BLaER1 treated with 17β-estradiol and CSF1 and Interleukin-3, amounts not matched to agents 10 nM and 100 nM (cell line): ENCODE measurements around the gene NCSTN.

Source experiments
- H3K27ac ChIP-seq, 11 experiments: shearing (Covaris generic); formaldehyde crosslinking; 2 replicates each; pipeline ENCODE4 v1.8.1; 2022
- H3K27me3 ChIP-seq, 11 experiments: shearing (Covaris generic); formaldehyde crosslinking; 2 replicates each; pipeline ENCODE4 v1.8.1; 2022
- H3K36me3 ChIP-seq, 11 experiments: shearing (Covaris generic); formaldehyde crosslinking; 2 replicates each; pipeline ENCODE4 v1.8.1; 2022
- H3K4me1 ChIP-seq, 10 experiments: shearing (Covaris generic); formaldehyde crosslinking; 2 replicates each; pipeline ENCODE4 v1.8.1; 2022
- H3K4me2 ChIP-seq, 11 experiments: shearing (Covaris generic); formaldehyde crosslinking; 2 replicates each; pipeline ENCODE4 v1.8.1; 2022
- H3K4me3 ChIP-seq, 10 experiments: shearing (Covaris generic); formaldehyde crosslinking; 2 replicates each; pipeline ENCODE4 v1.8.1; 2022
- H3K9ac ChIP-seq, 11 experiments: shearing (Covaris generic); formaldehyde crosslinking; 2 replicates each; pipeline ENCODE4 v1.8.1; 2022
- H3K9me3 ChIP-seq, 11 experiments: shearing (Covaris generic); formaldehyde crosslinking; replicated peaks in 1 of 11; 2 replicates each; pipeline ENCODE4 v1.8.1; 2022
- H4K20me1 ChIP-seq, 11 experiments: shearing (Covaris generic); formaldehyde crosslinking; 2 replicates each; pipeline ENCODE4 v1.8.1; 2022
- Cebpa-rat ChIP-seq, 11 experiments: shearing (Covaris generic); IDR thresholded peaks; 2 replicates each; pipeline ENCODE4 v1.8.1; 2022

NCSTN gene

DNA sequence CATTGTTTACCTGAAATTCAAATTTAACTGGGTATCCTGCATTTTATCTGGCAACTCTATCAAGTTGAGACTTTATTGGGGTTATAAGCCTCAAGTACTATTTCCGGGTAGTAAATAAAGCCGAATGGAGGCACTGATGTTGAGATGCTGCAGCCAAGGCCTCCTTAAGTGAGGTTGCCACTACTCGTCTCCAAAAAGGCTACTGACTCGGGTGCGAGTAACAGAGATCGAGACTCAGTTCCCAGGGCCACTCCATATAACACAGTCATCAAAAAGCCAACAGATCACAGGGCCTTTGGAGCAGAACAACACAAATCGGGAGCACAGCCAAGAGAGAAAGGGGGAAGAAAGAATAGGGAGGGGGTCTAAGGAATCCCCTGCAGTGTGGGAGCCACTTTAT lies 657 bp upstream of the NCSTN start:
- Histone ChIP-seq H3K9ac (peak overlapping the region; percentile 89 to 99 (median 97)), H3K36me3 (peaks cover 40 to 57% (median 50%) of the 10 kb centered on the region in 11 experiments), H3K4me3 (peak overlapping the region; percentile 82 to 99 (median 88)), H3K27ac (peak overlapping the region; percentile 89 to 99 (median 97)), H3K9me3 (no peaks in the 10 kb centered on the region), H3K27me3 (no peaks in the 10 kb centered on the region), H3K4me1 (peaks cover 52 to 80% (median 63%) of the 10 kb centered on the region in 10 experiments), H3K4me2 (peak overlapping the region; percentile 78 to 96 (median 91)), H4K20me1 (peaks cover 8 to 47% (median 36%) of the 10 kb centered on the region in 11 experiments; a peak in 17 of 22 replicates)
- no peak for TF ChIP-seq Cebpa-rat (IDR thresholded peaks at IDR 0.05)

DNA sequence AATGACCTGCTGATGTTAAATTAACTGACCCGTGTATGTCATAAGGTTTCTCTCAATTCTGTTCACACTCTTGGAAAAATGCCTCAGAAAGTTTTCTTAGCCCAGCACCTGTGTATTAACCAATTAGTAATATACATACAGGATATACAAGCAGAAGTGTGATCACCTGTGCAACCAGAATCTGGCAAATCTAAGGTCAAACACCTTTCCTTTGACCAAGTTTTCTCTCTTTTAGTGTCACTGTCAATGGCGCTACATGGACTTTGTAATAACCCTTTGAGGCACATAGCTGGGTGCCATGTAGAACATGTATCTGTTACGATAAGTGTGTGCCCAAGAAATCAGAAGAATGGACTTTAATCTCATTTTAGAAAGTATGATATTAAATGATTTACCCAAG lies 1.1 kb downstream of the NCSTN start:
- H3K27me3 ChIP-seq = no peaks in the 10 kb centered on the region
- H3K4me1 ChIP-seq = peaks cover 54 to 75% (median 65%) of the 10 kb centered on the region in 10 experiments
- H4K20me1 ChIP-seq = peaks cover 8 to 33% (median 26%) of the 10 kb centered on the region in 11 experiments; a peak in 16 of 22 replicates
- peaks cover 38 to 57% (median 50%) of the 10 kb centered on the region in 11 experiments for H3K36me3 ChIP-seq
- H3K4me3 ChIP-seq = peak overlapping the region; percentile 82 to 99 (median 88)
- peak overlapping the region; percentile 82 to 94 (median 91) for H3K4me2 ChIP-seq
- peak overlapping the region; percentile 89 to 99 (median 97) for H3K9ac ChIP-seq
- TF ChIP-seq Cebpa-rat (IDR thresholded peaks at IDR 0.05) = no peak
- H3K9me3 ChIP-seq = no peaks in the 10 kb centered on the region
- H3K27ac ChIP-seq = peak overlapping the region; percentile 89 to 99 (median 97); a peak in 21 of 22 replicates

GRCh38 chr1:160344936-160345335 lies 1.8 kb downstream of the NCSTN start:
- peaks cover 8 to 26% (median 21%) of the 10 kb centered on the region in 11 experiments; a peak in 16 of 22 replicates for H4K20me1 ChIP-seq
- TF ChIP-seq Cebpa-rat (IDR thresholded peaks at IDR 0.05) = no peak
- H3K9ac ChIP-seq = 0 out of 22 replicates have a peak overlapping the region, but pooled peaks of 1 of the 11 experiments have one; percentile 93
- no peak overlapping the region for H3K4me3 ChIP-seq
- H3K27me3 ChIP-seq = no peaks in the 10 kb centered on the region
- peak overlapping the region; percentile 82 to 94 (median 91); a peak in 20 of 22 replicates for H3K4me2 ChIP-seq
- peaks cover 38 to 57% (median 50%) of the 10 kb centered on the region in 11 experiments for H3K36me3 ChIP-seq
- no peak overlapping the region for H3K27ac ChIP-seq
- no peaks in the 10 kb centered on the region for H3K9me3 ChIP-seq
- H3K4me1 ChIP-seq = peaks cover 54 to 68% (median 62%) of the 10 kb centered on the region in 10 experiments

DNA sequence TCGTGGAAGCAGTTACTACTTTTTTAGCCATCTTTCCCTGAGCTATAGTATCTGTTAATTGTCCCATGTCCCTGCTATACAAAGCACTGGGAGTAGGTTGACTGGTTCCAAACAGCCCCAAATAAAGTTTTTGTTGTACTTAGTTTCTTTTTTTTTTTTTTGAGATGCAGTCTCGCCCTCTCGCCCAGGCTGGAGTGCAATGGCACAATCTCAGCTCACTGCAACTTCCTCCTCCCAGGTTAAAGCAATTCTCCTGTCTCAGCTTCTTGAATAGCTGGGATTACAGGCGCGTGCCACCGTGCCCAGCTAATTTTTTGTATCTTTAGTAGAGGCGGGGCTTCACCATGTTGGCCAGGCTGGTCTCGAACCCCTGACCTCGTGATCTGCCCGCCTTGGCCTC lies 3.3 kb downstream of the NCSTN start:
- Histone ChIP-seq H4K20me1 (peaks cover 0 to 11% (median 7%) of the 10 kb centered on the region in 11 experiments; a peak in 11 of 22 replicates), H3K27me3 (no peaks in the 10 kb centered on the region), H3K4me1 (peaks cover 44 to 57% (median 50%) of the 10 kb centered on the region in 10 experiments), H3K9ac (peak overlapping the region; percentile 59 to 78 (median 70)), H3K27ac (peak overlapping the region; percentile 71 to 94 (median 84)), H3K9me3 (no peaks in the 10 kb centered on the region), H3K36me3 (peaks cover 48 to 62% (median 58%) of the 10 kb centered on the region in 11 experiments), H3K4me2 (peak overlapping the region; percentile 70 to 93 (median 84)), H3K4me3 (peak overlapping the region in 6 of 10 experiments; percentile 13 to 35 (median 24); a peak in 5 of 20 replicates)
- no peak; a peak in 1 of 22 replicates for TF ChIP-seq Cebpa-rat (IDR thresholded peaks at IDR 0.05)

DNA sequence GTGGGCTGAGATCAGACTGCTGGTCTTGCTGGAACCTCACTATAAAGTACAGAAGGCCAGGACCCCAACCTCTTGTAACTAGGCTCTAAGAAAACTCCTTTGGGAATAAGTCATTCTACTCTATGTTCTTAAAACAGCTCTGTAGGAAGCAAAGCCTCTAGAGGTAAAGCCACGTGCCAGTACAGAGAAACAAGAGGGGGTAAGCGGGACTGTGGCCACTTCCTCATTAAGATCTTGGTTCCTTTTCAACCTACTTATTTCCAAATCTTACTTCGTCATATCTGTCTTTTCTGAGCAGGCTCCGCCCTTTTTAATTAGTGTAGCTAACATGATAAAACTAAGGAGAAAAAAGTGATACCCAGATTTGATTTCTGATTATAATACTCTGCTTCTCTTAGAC lies 3.8 kb downstream of the NCSTN start:
- H3K36me3 ChIP-seq = peaks cover 53 to 67% (median 63%) of the 10 kb centered on the region in 11 experiments
- peak overlapping the region in 6 of 10 experiments; percentile 13 to 35 (median 24); a peak in 6 of 20 replicates for H3K4me3 ChIP-seq
- no peaks in the 10 kb centered on the region for H3K27me3 ChIP-seq
- H3K4me2 ChIP-seq = peak overlapping the region; percentile 70 to 93 (median 84)
- H3K9me3 ChIP-seq = no peaks in the 10 kb centered on the region
- peak overlapping the region; percentile 59 to 78 (median 70) for H3K9ac ChIP-seq
- no peak for TF ChIP-seq Cebpa-rat (IDR thresholded peaks at IDR 0.05)
- H3K4me1 ChIP-seq = peaks cover 39 to 52% (median 45%) of the 10 kb centered on the region in 10 experiments
- H3K27ac ChIP-seq = peak overlapping the region; percentile 71 to 94 (median 84)
- peaks cover 0 to 6% (median 3%) of the 10 kb centered on the region in 11 experiments; a peak in 7 of 22 replicates for H4K20me1 ChIP-seq

DNA sequence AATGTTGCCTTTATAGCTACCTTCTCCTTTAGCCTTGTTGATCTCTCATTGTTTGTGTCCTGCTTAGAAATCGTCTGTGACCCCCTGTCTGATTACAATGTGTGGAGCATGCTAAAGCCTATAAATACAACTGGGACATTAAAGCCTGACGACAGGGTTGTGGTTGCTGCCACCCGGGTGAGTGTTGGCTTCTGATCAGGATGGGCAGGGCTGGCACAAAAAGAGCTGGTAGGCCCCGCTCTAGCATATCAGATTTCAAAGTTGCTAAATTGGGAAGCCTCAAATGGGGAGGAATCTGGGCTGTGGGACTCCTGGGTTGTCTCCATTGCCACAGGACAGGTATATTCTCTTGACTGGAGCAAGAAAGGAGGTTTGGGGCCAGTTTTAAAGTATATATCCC lies 8.4 kb downstream of the NCSTN start:
- Histone ChIP-seq H3K4me1 (peaks cover 10 to 21% (median 16%) of the 10 kb centered on the region in 10 experiments), H3K9ac (no peak overlapping the region), H4K20me1 (peaks cover 0 to 20% (median 0%) of the 10 kb centered on the region in 11 experiments; a peak in 4 of 22 replicates), H3K4me3 (no peak overlapping the region), H3K27ac (no peak overlapping the region), H3K9me3 (no peaks in the 10 kb centered on the region), H3K36me3 (peaks cover 90 to 94% (median 93%) of the 10 kb centered on the region in 11 experiments), H3K4me2 (no peak overlapping the region), H3K27me3 (no peaks in the 10 kb centered on the region)
- no peak for TF ChIP-seq Cebpa-rat (IDR thresholded peaks at IDR 0.05)

GRCh38 chr1:160352555-160352954 lies 9.4 kb downstream of the NCSTN start:
- H3K9me3 ChIP-seq = no peaks in the 10 kb centered on the region
- H3K9ac ChIP-seq = no peak overlapping the region
- peaks cover 99 to 100% (median 100%) of the 10 kb centered on the region in 11 experiments for H3K36me3 ChIP-seq
- no peak overlapping the region for H3K27ac ChIP-seq
- H4K20me1 ChIP-seq = peaks cover 0 to 22% (median 0%) of the 10 kb centered on the region in 11 experiments; a peak in 4 of 22 replicates
- H3K4me3 ChIP-seq = no peak overlapping the region
- no peaks in the 10 kb centered on the region for H3K27me3 ChIP-seq
- TF ChIP-seq Cebpa-rat (IDR thresholded peaks at IDR 0.05) = no peak
- no peak overlapping the region for H3K4me2 ChIP-seq
- H3K4me1 ChIP-seq = peaks cover 1 to 12% (median 7%) of the 10 kb centered on the region in 10 experiments; a peak in 19 of 20 replicates

- H3K4me2 ChIP-seq = no peak overlapping the region
- H3K36me3 ChIP-seq = peaks cover 100% of the 10 kb centered on the region in 11 experiments
- H3K9me3 ChIP-seq = no peaks in the 10 kb centered on the region
- no peak overlapping the region for H3K27ac ChIP-seq
- no peak for TF ChIP-seq Cebpa-rat (IDR thresholded peaks at IDR 0.05)
- H3K4me3 ChIP-seq = no peak overlapping the region
- no peaks in the 10 kb centered on the region for H3K27me3 ChIP-seq
- H4K20me1 ChIP-seq = peaks cover 0 to 22% (median 0%) of the 10 kb centered on the region in 11 experiments; a peak in 4 of 22 replicates
- H3K9ac ChIP-seq = no peak overlapping the region
- peaks cover 0 to 8% (median under 1%) of the 10 kb centered on the region in 10 experiments; a peak in 5 of 20 replicates for H3K4me1 ChIP-seq
Observed at GRCh38 chr1:160353223-160353622, 10.0 kb downstream of the NCSTN start.

- no peak overlapping the region for H3K4me3 ChIP-seq
- H3K27me3 ChIP-seq = no peaks in the 10 kb centered on the region
- H3K9me3 ChIP-seq = no peaks in the 10 kb centered on the region
- peaks cover 0 to 22% (median 0%) of the 10 kb centered on the region in 11 experiments; a peak in 4 of 22 replicates for H4K20me1 ChIP-seq
- no peak for TF ChIP-seq Cebpa-rat (IDR thresholded peaks at IDR 0.05)
- H3K4me1 ChIP-seq = peaks cover 0 to 9% (median 3%) of the 10 kb centered on the region in 10 experiments; a peak in 15 of 20 replicates
- H3K36me3 ChIP-seq = peaks cover 94 to 100% (median 100%) of the 10 kb centered on the region in 11 experiments
- no peak overlapping the region for H3K4me2 ChIP-seq
- no peak overlapping the region for H3K9ac ChIP-seq
- no peak overlapping the region for H3K27ac ChIP-seq
Observed at GRCh38 chr1:160354388-160354985, 11.3 kb downstream of the NCSTN start.
